Testis (tissue), 2 donors: Measurements from ENCODE around the gene KRT222.

Experiments used
- POLR2A ChIP-seq: fragments of 450-650 bp; IDR thresholded peaks from one replicate; pipeline ENCODE4 v1.6.1; 2017; ENCODE audit warnings: antibody characterized with exemption, mild to moderate bottlenecking, moderate library complexity
- TF ChIP-seq, protein P1 (sequence below), 3 experiments: fragments of 450-650 bp in 2 of 3; fragments of 200-600 bp in 1 of 3; sonication (generic) in 1 of 3; IDR thresholded peaks; one replicate each; pipeline ENCODE4 v1.5.1; 2016 to 2019; ENCODE audit warnings: antibody characterized with exemption in 3 of 3, mild to moderate bottlenecking in 2 of 3, moderate library complexity in 1 of 3

DNA sequence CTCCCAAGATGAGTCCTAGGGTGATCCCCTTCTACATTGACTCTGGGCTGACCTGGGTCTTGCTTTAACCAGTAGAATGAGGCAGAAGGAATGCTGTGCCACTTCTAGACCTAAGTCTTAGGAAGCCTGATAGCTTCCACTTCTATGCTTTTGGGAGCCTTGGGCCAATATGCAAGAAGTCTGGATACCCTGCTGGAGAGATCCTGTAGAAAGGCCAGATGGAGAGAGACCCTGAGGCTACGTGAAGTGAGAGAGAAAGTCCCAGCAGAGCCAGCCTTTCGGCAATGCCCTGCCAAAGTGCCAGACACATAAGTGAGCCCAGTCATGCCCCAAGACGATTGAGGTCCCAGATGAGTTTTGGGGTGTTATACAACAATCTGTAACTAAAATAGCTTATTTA lies 1.7 kb downstream of the KRT222 start:
- TF ChIP-seq, protein P1, sequence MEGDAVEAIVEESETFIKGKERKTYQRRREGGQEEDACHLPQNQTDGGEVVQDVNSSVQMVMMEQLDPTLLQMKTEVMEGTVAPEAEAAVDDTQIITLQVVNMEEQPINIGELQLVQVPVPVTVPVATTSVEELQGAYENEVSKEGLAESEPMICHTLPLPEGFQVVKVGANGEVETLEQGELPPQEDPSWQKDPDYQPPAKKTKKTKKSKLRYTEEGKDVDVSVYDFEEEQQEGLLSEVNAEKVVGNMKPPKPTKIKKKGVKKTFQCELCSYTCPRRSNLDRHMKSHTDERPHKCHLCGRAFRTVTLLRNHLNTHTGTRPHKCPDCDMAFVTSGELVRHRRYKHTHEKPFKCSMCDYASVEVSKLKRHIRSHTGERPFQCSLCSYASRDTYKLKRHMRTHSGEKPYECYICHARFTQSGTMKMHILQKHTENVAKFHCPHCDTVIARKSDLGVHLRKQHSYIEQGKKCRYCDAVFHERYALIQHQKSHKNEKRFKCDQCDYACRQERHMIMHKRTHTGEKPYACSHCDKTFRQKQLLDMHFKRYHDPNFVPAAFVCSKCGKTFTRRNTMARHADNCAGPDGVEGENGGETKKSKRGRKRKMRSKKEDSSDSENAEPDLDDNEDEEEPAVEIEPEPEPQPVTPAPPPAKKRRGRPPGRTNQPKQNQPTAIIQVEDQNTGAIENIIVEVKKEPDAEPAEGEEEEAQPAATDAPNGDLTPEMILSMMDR (IDR thresholded peaks at IDR 0.05) = no peak
- no peak for TF ChIP-seq POLR2A
